Ishikawa (cell line): ENCODE measurements around the gene ACACA.

Source experiments
- CEBPB ChIP-seq: IDR thresholded peaks from 2 replicates; pipeline ENCODE4 v1.6.1; 2012
- CREB1 ChIP-seq: IDR thresholded peaks from 2 replicates; pipeline ENCODE4 v1.6.1; 2012; ENCODE audit warnings: low read depth
- EGR1 ChIP-seq: IDR thresholded peaks from 2 replicates; pipeline ENCODE4 v1.6.1; 2012
- EP300 ChIP-seq: IDR thresholded peaks from 2 replicates; pipeline ENCODE4 v1.6.1; 2012; ENCODE audit warnings: borderline replicate concordance
- FOXM1 ChIP-seq: IDR thresholded peaks from 2 replicates; pipeline ENCODE4 v1.6.1; 2012; ENCODE audit warnings: low read depth, borderline replicate concordance
- MAX ChIP-seq: IDR thresholded peaks from 2 replicates; pipeline ENCODE4 v1.6.1; 2012
- NFIC ChIP-seq: IDR thresholded peaks from 2 replicates; pipeline ENCODE4 v1.6.1; 2012
- RAD21 ChIP-seq: IDR thresholded peaks from 2 replicates; pipeline ENCODE4 v1.6.1; 2012; ENCODE audit warnings: low read depth
- TAF1 ChIP-seq: IDR thresholded peaks from 2 replicates; pipeline ENCODE4 v1.6.1; 2012; ENCODE audit warnings: low read depth, mild to moderate bottlenecking
- TCF12 ChIP-seq: IDR thresholded peaks from 2 replicates; pipeline ENCODE4 v1.6.1; 2012; ENCODE audit warnings: low read depth
- TEAD4 ChIP-seq: IDR thresholded peaks from 2 replicates; pipeline ENCODE4 v1.6.1; 2012
- YY1 ChIP-seq: IDR thresholded peaks from 2 replicates; pipeline ENCODE4 v1.6.1; 2012; ENCODE audit warnings: low read depth
- ZBTB7A ChIP-seq: IDR thresholded peaks from 2 replicates; pipeline ENCODE4 v1.6.1; 2012; ENCODE audit warnings: low read depth
- TF ChIP-seq, protein P1 (sequence below): IDR thresholded peaks from 2 replicates; pipeline ENCODE4 v1.6.1; 2012; ENCODE audit warnings: low read depth, mild to moderate bottlenecking
- TF ChIP-seq, protein P2 (sequence below): IDR thresholded peaks from 2 replicates; pipeline ENCODE4 v1.6.1; 2012

Gene ACACA

GRCh38 chr17:37340804-37341203 is 65.8 kb downstream of the ACACA start:
- TF ChIP-seq EGR1 = no peak
- TF ChIP-seq ZBTB7A = no peak
- TF ChIP-seq FOXM1 = no peak
- no peak for TF ChIP-seq TEAD4
- TF ChIP-seq, protein P1, sequence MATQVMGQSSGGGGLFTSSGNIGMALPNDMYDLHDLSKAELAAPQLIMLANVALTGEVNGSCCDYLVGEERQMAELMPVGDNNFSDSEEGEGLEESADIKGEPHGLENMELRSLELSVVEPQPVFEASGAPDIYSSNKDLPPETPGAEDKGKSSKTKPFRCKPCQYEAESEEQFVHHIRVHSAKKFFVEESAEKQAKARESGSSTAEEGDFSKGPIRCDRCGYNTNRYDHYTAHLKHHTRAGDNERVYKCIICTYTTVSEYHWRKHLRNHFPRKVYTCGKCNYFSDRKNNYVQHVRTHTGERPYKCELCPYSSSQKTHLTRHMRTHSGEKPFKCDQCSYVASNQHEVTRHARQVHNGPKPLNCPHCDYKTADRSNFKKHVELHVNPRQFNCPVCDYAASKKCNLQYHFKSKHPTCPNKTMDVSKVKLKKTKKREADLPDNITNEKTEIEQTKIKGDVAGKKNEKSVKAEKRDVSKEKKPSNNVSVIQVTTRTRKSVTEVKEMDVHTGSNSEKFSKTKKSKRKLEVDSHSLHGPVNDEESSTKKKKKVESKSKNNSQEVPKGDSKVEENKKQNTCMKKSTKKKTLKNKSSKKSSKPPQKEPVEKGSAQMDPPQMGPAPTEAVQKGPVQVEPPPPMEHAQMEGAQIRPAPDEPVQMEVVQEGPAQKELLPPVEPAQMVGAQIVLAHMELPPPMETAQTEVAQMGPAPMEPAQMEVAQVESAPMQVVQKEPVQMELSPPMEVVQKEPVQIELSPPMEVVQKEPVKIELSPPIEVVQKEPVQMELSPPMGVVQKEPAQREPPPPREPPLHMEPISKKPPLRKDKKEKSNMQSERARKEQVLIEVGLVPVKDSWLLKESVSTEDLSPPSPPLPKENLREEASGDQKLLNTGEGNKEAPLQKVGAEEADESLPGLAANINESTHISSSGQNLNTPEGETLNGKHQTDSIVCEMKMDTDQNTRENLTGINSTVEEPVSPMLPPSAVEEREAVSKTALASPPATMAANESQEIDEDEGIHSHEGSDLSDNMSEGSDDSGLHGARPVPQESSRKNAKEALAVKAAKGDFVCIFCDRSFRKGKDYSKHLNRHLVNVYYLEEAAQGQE = no peak
- no peak for TF ChIP-seq TAF1
- TF ChIP-seq, protein P2, sequence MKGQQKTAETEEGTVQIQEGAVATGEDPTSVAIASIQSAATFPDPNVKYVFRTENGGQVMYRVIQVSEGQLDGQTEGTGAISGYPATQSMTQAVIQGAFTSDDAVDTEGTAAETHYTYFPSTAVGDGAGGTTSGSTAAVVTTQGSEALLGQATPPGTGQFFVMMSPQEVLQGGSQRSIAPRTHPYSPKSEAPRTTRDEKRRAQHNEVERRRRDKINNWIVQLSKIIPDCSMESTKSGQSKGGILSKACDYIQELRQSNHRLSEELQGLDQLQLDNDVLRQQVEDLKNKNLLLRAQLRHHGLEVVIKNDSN = no peak
- TF ChIP-seq YY1 = no peak
- no peak for TF ChIP-seq EP300
- no peak for TF ChIP-seq TCF12
- TF ChIP-seq CREB1 = no peak
- TF ChIP-seq RAD21 = no peak

- no peak for TF ChIP-seq TAF1
- TF ChIP-seq, protein P1 = peak; percentile 35; the same call in 1 of the 2 replicates
Measured at GRCh38 chr17:37339321-37339720, 67.3 kb downstream of the ACACA start.

- no peak for TF ChIP-seq EP300
- TF ChIP-seq TCF12 = no peak
- no peak for TF ChIP-seq TEAD4
- no peak for TF ChIP-seq NFIC
- TF ChIP-seq, protein P1 = no peak
- no peak for TF ChIP-seq TAF1
- TF ChIP-seq CREB1 = no peak
- no peak for TF ChIP-seq ZBTB7A
- TF ChIP-seq, protein P2 = no peak
- no peak for TF ChIP-seq FOXM1
- no peak for TF ChIP-seq MAX
- no peak for TF ChIP-seq YY1
- no peak for TF ChIP-seq CEBPB
Measured at GRCh38 chr17:37338847-37339246, 67.8 kb downstream of the ACACA start.

- TF ChIP-seq MAX (no peak), FOXM1 (no peak), NFIC (no peak)
Measured at GRCh38 chr17:37327341-37328090, 79.1 kb downstream of the ACACA start.

DNA sequence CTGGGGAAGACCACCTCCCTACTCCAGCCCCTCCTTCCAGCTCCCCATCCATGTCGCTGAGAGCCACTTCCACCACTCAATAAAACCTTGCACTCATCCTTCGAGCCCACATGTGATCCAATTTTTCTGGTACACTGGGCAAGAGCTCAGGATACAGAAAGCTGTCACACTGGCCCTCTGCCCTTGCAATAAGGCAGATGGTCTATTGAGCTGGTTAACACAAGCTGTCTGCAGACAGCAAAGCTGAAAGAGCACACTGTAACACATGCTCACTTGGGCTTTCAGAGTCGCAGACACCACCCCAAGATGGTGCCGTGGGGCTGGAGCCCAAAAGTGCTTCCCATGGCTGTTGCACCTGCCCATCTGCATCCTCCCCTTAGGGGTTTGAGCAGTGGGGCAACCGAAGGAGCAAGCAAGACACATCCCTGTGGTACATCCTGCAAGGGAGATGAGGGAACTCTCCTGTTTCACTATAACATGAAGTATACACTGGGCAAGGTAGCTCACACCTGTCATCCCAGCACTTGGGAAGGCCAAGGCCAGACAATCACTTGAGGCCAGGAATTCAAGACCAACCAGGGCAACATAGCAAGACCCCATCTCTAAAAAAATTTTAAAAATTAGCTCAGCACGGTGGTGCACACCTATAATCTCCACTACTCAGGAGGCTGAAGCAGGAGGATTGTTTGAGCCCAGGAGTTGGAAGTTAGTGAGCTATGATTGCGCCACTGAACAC is 83.6 kb downstream of the ACACA start:
- TF ChIP-seq YY1 (no peak), CREB1 (no peak), ZBTB7A (no peak), TAF1 (no peak), NFIC (no peak), FOXM1 (no peak), RAD21 (no peak), EGR1 (no peak), CEBPB (no peak), TEAD4 (no peak)
- TF ChIP-seq, protein P1 = no peak
